Lower leg skin (tissue), 3 donors: ENCODE data around the gene URI1.
"Not testable (repeated sequence)": the region's sequence is repeated elsewhere in the genome, so short reads cannot be mapped to it uniquely, and the experiment has no call there.

Source experiments
- POLR2A ChIP-seq, 2 donors: fragments of 450-650 bp; IDR thresholded peaks; one replicate each; pipeline ENCODE4 v1.6.1; 2016 to 2017; ENCODE audit warnings: antibody characterized with exemption in 2 of 2, mild to moderate bottlenecking in 1 of 2, moderate library complexity in 1 of 2
- TF ChIP-seq, protein P1 (sequence below), 3 donors: fragments of 450-650 bp; IDR thresholded peaks; one replicate each; pipeline ENCODE4 v1.5.1; 2016; ENCODE audit warnings: antibody characterized with exemption in 3 of 3, mild to moderate bottlenecking in 3 of 3, moderate library complexity in 2 of 3

DNA sequence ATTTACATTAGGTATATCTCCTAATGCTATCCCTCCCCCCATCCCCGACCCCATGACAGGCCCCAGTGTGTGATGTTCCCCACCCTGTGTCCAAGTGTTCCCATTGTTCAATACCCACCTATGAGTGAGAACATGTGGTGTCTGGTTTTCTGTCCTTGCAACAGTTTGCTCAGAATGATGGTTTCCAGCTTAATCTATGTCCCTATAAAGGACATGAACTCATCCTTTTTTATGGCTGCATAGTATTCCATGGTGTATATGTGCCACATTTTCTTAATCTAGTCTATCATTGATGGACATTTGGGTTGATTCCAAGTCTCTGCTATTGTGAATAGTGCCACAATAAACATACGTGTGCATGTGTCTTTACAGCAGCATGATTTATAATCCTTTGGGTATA is 26.2 kb upstream of the URI1 start:
- TF ChIP-seq, protein P1, sequence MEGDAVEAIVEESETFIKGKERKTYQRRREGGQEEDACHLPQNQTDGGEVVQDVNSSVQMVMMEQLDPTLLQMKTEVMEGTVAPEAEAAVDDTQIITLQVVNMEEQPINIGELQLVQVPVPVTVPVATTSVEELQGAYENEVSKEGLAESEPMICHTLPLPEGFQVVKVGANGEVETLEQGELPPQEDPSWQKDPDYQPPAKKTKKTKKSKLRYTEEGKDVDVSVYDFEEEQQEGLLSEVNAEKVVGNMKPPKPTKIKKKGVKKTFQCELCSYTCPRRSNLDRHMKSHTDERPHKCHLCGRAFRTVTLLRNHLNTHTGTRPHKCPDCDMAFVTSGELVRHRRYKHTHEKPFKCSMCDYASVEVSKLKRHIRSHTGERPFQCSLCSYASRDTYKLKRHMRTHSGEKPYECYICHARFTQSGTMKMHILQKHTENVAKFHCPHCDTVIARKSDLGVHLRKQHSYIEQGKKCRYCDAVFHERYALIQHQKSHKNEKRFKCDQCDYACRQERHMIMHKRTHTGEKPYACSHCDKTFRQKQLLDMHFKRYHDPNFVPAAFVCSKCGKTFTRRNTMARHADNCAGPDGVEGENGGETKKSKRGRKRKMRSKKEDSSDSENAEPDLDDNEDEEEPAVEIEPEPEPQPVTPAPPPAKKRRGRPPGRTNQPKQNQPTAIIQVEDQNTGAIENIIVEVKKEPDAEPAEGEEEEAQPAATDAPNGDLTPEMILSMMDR (IDR thresholded peaks at IDR 0.05): not testable (repeated sequence)
- TF ChIP-seq POLR2A (IDR thresholded peaks at IDR 0.05): not testable (repeated sequence)
